ENCODE measurements around the gene GLT1D1. TPM values are rescaled to one million over a fixed set of nuclear protein-coding genes. Genes with fewer than 3 reads are reported as not detected.
A peak's percentile ranks its signal among the peaks of the same experiment; 100 is the strongest.

GLT1D1 gene
- total RNA-seq, 6 donors from 2014 or later, result 4.1 to 8.3 (median 6.5) TPM

GRCh38 chr12:128966203-128966810 is 113.0 kb downstream of the GLT1D1 start:
- H3K4me1 ChIP-seq, result no peaks in the 10 kb centered on the region
- H3K36me3 ChIP-seq, result no peaks in the 10 kb centered on the region
- peaks cover 0 to 3% (median 1%) of the 10 kb centered on the region in 4 donors for H3K27me3 ChIP-seq
- peaks cover 0 to 11% (median 0%) of the 10 kb centered on the region in 4 donors for H3K9me3 ChIP-seq
- no peak for DNase-seq
- H3K4me3 ChIP-seq, result no peak overlapping the region
- no peak for ATAC-seq (ENCODE audit: low FRiP score in 2 of 2)
- H3K27ac ChIP-seq, result no peak overlapping the region
- 30% methylated on average over 6 of the region's 6 CpGs for WGBS, 2 donors
- no peak for TF ChIP-seq POLR2AphosphoS5 (IDR thresholded peaks at IDR 0.05)
- TF ChIP-seq EP300 (IDR thresholded peaks at IDR 0.05), result no peak
- no peak for TF ChIP-seq CTCF (IDR thresholded peaks at IDR 0.05)
- no peak for TF ChIP-seq POLR2A (IDR thresholded peaks at IDR 0.05)

- no peak overlapping the region for H3K27ac ChIP-seq
- WGBS, 2 donors, result 36 to 40% methylated on average over 8 of the region's 8 CpGs
Measured at GRCh38 chr12:128968668-128969067, 115.4 kb downstream of the GLT1D1 start.

GRCh38 chr12:128969480-128970055 is 116.3 kb downstream of the GLT1D1 start:
- peak; percentile 39 to 77 for DNase-seq
- no peak overlapping the region for H3K27ac ChIP-seq
- no peak overlapping the region for H3K4me3 ChIP-seq
- no peak for TF ChIP-seq POLR2A (IDR thresholded peaks at IDR 0.05)
- TF ChIP-seq CTCF (IDR thresholded peaks at IDR 0.05), result peak in 4 of 6 experiments; percentile 31 to 66 (median 45)
- peaks cover 0 to 9% (median 0%) of the 10 kb centered on the region in 4 donors for H3K9me3 ChIP-seq
- H3K36me3 ChIP-seq, result no peaks in the 10 kb centered on the region
- peak; percentile 44 to 52 for ATAC-seq (ENCODE audit: low FRiP score in 2 of 2)
- WGBS, 2 donors, result 0 to 1% methylated on average over 6 to 18 of the region's 18 CpGs
- no peaks in the 10 kb centered on the region for H3K4me1 ChIP-seq
- peaks cover 0 to 3% (median 1%) of the 10 kb centered on the region in 4 donors for H3K27me3 ChIP-seq

More at GRCh38 chr12:128968668-128969067, 115.4 kb downstream of the GLT1D1 start:
- ATAC-seq (ENCODE audit: low FRiP score in 2 of 2), result no peak
- H3K9me3 ChIP-seq, result peaks cover 0 to 11% (median 0%) of the 10 kb centered on the region in 4 donors
- H3K4me3 ChIP-seq, result no peak overlapping the region
- no peaks in the 10 kb centered on the region for H3K36me3 ChIP-seq
- peaks cover 0 to 3% (median 1%) of the 10 kb centered on the region in 4 donors for H3K27me3 ChIP-seq
- TF ChIP-seq POLR2A (IDR thresholded peaks at IDR 0.05) (no peak), POLR2AphosphoS5 (IDR thresholded peaks at IDR 0.05) (no peak), CTCF (IDR thresholded peaks at IDR 0.05) (no peak), EP300 (IDR thresholded peaks at IDR 0.05) (no peak)
- no peak for DNase-seq
- no peaks in the 10 kb centered on the region for H3K4me1 ChIP-seq

GRCh38 chr12:128970110-128970509 is 116.8 kb downstream of the GLT1D1 start:
- WGBS, 2 donors, result 30 to 44% methylated on average over 10 to 13 of the region's 13 CpGs
- Histone ChIP-seq H3K4me1 (no peaks in the 10 kb centered on the region), H3K36me3 (no peaks in the 10 kb centered on the region), H3K27me3 (peaks cover 0 to 3% (median 1%) of the 10 kb centered on the region in 4 donors), H3K4me3 (no peak overlapping the region), H3K9me3 (peaks cover 0 to 3% (median 0%) of the 10 kb centered on the region in 4 donors), H3K27ac (no peak overlapping the region)
- no peak for TF ChIP-seq POLR2AphosphoS5 (IDR thresholded peaks at IDR 0.05)
- no peak for TF ChIP-seq POLR2A (IDR thresholded peaks at IDR 0.05)
- no peak for TF ChIP-seq EP300 (IDR thresholded peaks at IDR 0.05)
- no peak for TF ChIP-seq CTCF (IDR thresholded peaks at IDR 0.05)
- ATAC-seq (ENCODE audit: low FRiP score in 2 of 2) (no peak), DNase-seq (peak in 1 of 2 donors; percentile 57)

Measured in upper lobe of left lung (tissue), 6 donors.